H9 (cell line): ENCODE results near the gene CDYL2. TPM values are rescaled to one million over a fixed set of nuclear protein-coding genes. Genes with fewer than 3 reads are reported as not detected.

ENCODE experiments used
- DNase-seq: peaks from one replicate; pipeline ENCODE4 v3.0.0-alpha.2; 2017
- H2AFZ ChIP-seq: one replicate; pipeline ENCODE4 v1.6.1; 2013; ENCODE audit warnings: mild to moderate bottlenecking, low read length, control low read depth, moderate library complexity
- H2AK5ac ChIP-seq: 2 replicates; pipeline ENCODE4 v1.6.1; 2013; ENCODE audit warnings: low read length, control low read depth, mixed read lengths; ENCODE audit not compliant: insufficient read length
- H2BK120ac ChIP-seq: one replicate; pipeline ENCODE4 v1.6.1; 2013; ENCODE audit warnings: low read depth, mild to moderate bottlenecking, low read length, control low read depth, inconsistent platforms; ENCODE audit not compliant: poor library complexity, severe bottlenecking
- H2BK12ac ChIP-seq: 2 replicates; pipeline ENCODE4 v1.6.1; 2013; ENCODE audit warnings: low read length, control low read depth, mixed read lengths, low read depth; ENCODE audit not compliant: insufficient read length
- H2BK15ac ChIP-seq: 2 replicates; pipeline ENCODE4 v1.6.1; 2013; ENCODE audit warnings: low read depth, low read length, control low read depth
- H2BK20ac ChIP-seq: one replicate; pipeline ENCODE4 v1.6.1; 2013; ENCODE audit warnings: low read depth, mild to moderate bottlenecking, low read length, control low read depth, inconsistent platforms; ENCODE audit not compliant: poor library complexity, severe bottlenecking
- H2BK5ac ChIP-seq: 2 replicates; pipeline ENCODE4 v1.6.1; 2013; ENCODE audit warnings: low read length, control low read depth, mixed read lengths; ENCODE audit not compliant: insufficient read length
- H3K14ac ChIP-seq: 2 replicates; pipeline ENCODE4 v1.6.1; 2013; ENCODE audit warnings: low read length, control low read depth; ENCODE audit not compliant: insufficient read depth
- H3K18ac ChIP-seq: 2 replicates; pipeline ENCODE4 v1.6.1; 2013; ENCODE audit warnings: low read depth, mild to moderate bottlenecking, mixed read lengths, low read length, control low read depth; ENCODE audit not compliant: insufficient read length
- H3K23ac ChIP-seq: 2 replicates; pipeline ENCODE4 v1.6.1; 2013; ENCODE audit warnings: low read length, control low read depth, mixed read lengths, low read depth; ENCODE audit not compliant: insufficient read length
- H3K23me2 ChIP-seq: 2 replicates; pipeline ENCODE4 v1.6.1; 2013; ENCODE audit warnings: low read depth, mild to moderate bottlenecking, mixed read lengths, low read length, control low read depth; ENCODE audit not compliant: insufficient read length, poor library complexity, severe bottlenecking
- H3K27ac ChIP-seq: 2 replicates; pipeline ENCODE4 v1.5.1; 2013; ENCODE audit warnings: low read length, control low read depth, mixed read lengths, low read depth; ENCODE audit not compliant: insufficient read length
- H3K27me3 ChIP-seq: 2 replicates; pipeline ENCODE4 v1.6.1; 2013; ENCODE audit warnings: low read length, control low read depth, inconsistent platforms; ENCODE audit not compliant: insufficient read depth
- H3K4ac ChIP-seq: 2 replicates; pipeline ENCODE4 v1.6.1; 2013; ENCODE audit warnings: low read depth, mild to moderate bottlenecking, control low read depth, inconsistent platforms, low read length, moderate library complexity
- H3K4me1 ChIP-seq: 2 replicates; pipeline ENCODE4 v1.6.1; 2013; ENCODE audit warnings: low read length, control low read depth, inconsistent platforms; ENCODE audit not compliant: insufficient read depth
- H3K4me2 ChIP-seq: 2 replicates; pipeline ENCODE4 v1.6.1; 2013; ENCODE audit warnings: low read length, control low read depth, mixed read lengths; ENCODE audit not compliant: insufficient read length, insufficient read depth
- H3K56ac ChIP-seq: 2 replicates; pipeline ENCODE4 v1.6.1; 2013; ENCODE audit warnings: low read depth, mild to moderate bottlenecking, mixed read lengths, low read length, control low read depth; ENCODE audit not compliant: insufficient read length
- H3K79me1 ChIP-seq: 2 replicates; pipeline ENCODE4 v1.6.1; 2013; ENCODE audit warnings: low read depth, mild to moderate bottlenecking, moderate library complexity, low read length, control low read depth, inconsistent platforms; ENCODE audit not compliant: insufficient read depth, poor library complexity, severe bottlenecking
- H3K79me2 ChIP-seq: 2 replicates; pipeline ENCODE4 v1.6.1; 2013; ENCODE audit warnings: low read length, control low read depth, inconsistent platforms; ENCODE audit not compliant: insufficient read depth
- H3K9ac ChIP-seq: 2 replicates; pipeline ENCODE4 v1.6.1; 2013; ENCODE audit warnings: low read length, control low read depth, mixed read lengths; ENCODE audit not compliant: insufficient read length; ENCODE audit errors: extremely low read depth
- H3K9me3 ChIP-seq: one replicate; pipeline ENCODE4 v1.6.1; 2013; ENCODE audit warnings: low read depth, low read length, inconsistent platforms; ENCODE audit not compliant: control insufficient read depth
- H3T11ph ChIP-seq: one replicate; pipeline ENCODE4 v1.6.1; 2013; ENCODE audit warnings: mild to moderate bottlenecking, low read length, control low read depth, inconsistent platforms
- H4K20me1 ChIP-seq: one replicate; pipeline ENCODE4 v1.6.1; 2013; ENCODE audit not compliant: control insufficient read depth, insufficient read length, insufficient read depth
- H4K5ac ChIP-seq: 2 replicates; pipeline ENCODE4 v1.6.1; 2013; ENCODE audit warnings: low read depth, mild to moderate bottlenecking, mixed read lengths, low read length, control low read depth; ENCODE audit not compliant: insufficient read length
- H4K8ac ChIP-seq: replicated peaks from 2 replicates; pipeline ENCODE4 v1.6.1; 2013; ENCODE audit warnings: low read length, control low read depth, mixed read lengths, low read depth; ENCODE audit not compliant: insufficient read length
- H4K91ac ChIP-seq: 2 replicates; pipeline ENCODE4 v1.6.1; 2013; ENCODE audit warnings: low read depth, mild to moderate bottlenecking, moderate library complexity, mixed read lengths, low read length, control low read depth; ENCODE audit not compliant: insufficient read length
- H3K27ac Mint-ChIP-seq, 3 experiments: 2 replicates in 2 of 3; 3 replicates in 1 of 3; pipeline ENCODE4 v1.8.0; 2020 to 2021; ENCODE audit warnings: mixed read lengths in 3 of 3, mild to moderate bottlenecking in 1 of 3, moderate library complexity in 1 of 3
- H3K27me3 Mint-ChIP-seq: 2 replicates; pipeline ENCODE4 v1.8.0; 2021; ENCODE audit warnings: low read depth, mild to moderate bottlenecking, moderate library complexity, mixed read lengths
- H3K36me3 Mint-ChIP-seq, 3 experiments: 2 replicates in 2 of 3; 3 replicates in 1 of 3; pipeline ENCODE4 v1.8.0; 2020 to 2021; ENCODE audit warnings: low read depth in 3 of 3, mixed read lengths in 3 of 3; ENCODE audit not compliant: insufficient read depth in 1 of 3
- H3K4me1 Mint-ChIP-seq, 2 experiments: 2 replicates each; pipeline ENCODE4 v1.8.0; 2020; ENCODE audit warnings: mixed read lengths in 2 of 2
- H3K4me3 Mint-ChIP-seq, 2 experiments: 2 replicates in 1 of 2; 3 replicates in 1 of 2; pipeline ENCODE4 v1.8.0; 2020 to 2021; ENCODE audit warnings: mild to moderate bottlenecking in 2 of 2, mixed read lengths in 2 of 2, moderate library complexity in 1 of 2
- H3K9me3 Mint-ChIP-seq, 2 experiments: 2 replicates in 1 of 2; 3 replicates in 1 of 2; pipeline ENCODE4 v1.8.0; 2020; ENCODE audit warnings: mild to moderate bottlenecking in 2 of 2, mixed read lengths in 2 of 2, moderate library complexity in 1 of 2
- WGBS: extraction: QIAGEN DNeasy Blood & Tissue Kit; methylation state at CpG from one replicate; pipeline ENCODE4 v1.1.7; 2013; ENCODE audit warnings: missing lambda C conversion rate, low lambda C conversion rate, mixed read lengths; ENCODE audit not compliant: insufficient read length; ENCODE audit errors: extremely low coverage; 5-methylcytosine and 5-hydroxymethylcytosine counted together
- total RNA-seq: library from RNA; stranded (reverse); gene quantifications from 2 replicates; pipeline ENCODE4 v1.2.1, GENCODE V29; 2021
- TF ChIP-seq, protein P1 (sequence below): fragments of 200-600 bp; sonication (generic); conservative IDR thresholded peaks from 3 replicates; pipeline ENCODE4 v1.8.0; 2021; ENCODE audit warnings: antibody characterized with exemption, mild to moderate bottlenecking

CDYL2 gene
- total RNA-seq, 1 experiment from 2014 or later = 4.2 TPM

DNA sequence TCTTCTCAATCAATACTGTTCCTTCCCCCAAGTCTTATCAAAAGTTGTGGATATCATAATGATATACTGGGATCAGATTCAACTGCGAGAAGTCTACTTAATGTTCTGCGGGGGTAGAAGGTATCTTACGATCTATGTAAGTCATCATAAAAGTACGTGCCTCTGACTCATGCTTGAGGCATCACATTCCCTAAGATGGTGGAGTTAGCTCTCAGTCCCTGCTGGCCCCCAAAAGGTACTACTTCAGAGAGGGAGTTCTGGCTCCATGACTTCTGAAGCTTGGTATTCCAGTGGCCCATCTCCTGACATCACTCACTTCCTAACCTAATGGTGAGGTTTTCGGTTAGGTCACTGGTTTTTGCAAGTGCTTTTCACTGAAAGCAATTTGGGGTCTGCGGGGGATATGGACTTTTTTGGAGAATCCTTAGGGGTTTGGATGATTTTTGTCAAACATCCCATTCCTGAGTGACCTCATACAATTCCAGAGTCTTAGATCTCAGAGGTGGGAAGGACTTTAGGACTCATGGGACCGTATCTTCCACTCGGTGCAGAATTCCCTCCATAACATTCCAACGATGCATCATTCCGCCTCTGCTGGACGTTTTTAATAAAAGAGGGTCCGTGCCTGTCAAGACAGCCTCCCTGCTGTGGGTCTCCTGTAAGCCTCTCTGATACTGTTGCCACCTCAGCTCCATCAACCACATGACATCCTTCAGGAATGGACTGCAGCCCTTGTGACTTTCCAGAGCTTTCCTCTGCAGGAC lies 189.3 kb downstream of the CDYL2 start:
- TF ChIP-seq, protein P1, sequence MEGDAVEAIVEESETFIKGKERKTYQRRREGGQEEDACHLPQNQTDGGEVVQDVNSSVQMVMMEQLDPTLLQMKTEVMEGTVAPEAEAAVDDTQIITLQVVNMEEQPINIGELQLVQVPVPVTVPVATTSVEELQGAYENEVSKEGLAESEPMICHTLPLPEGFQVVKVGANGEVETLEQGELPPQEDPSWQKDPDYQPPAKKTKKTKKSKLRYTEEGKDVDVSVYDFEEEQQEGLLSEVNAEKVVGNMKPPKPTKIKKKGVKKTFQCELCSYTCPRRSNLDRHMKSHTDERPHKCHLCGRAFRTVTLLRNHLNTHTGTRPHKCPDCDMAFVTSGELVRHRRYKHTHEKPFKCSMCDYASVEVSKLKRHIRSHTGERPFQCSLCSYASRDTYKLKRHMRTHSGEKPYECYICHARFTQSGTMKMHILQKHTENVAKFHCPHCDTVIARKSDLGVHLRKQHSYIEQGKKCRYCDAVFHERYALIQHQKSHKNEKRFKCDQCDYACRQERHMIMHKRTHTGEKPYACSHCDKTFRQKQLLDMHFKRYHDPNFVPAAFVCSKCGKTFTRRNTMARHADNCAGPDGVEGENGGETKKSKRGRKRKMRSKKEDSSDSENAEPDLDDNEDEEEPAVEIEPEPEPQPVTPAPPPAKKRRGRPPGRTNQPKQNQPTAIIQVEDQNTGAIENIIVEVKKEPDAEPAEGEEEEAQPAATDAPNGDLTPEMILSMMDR = no peak
- Histone ChIP-seq H4K5ac (no peak overlapping the region), H3K27me3 (no peaks in the 10 kb centered on the region), H3K27ac (no peak overlapping the region), H3K18ac (no peak overlapping the region), H2BK12ac (no peak overlapping the region), H2AK5ac (no peak overlapping the region), H3K14ac (no peak overlapping the region), H2AFZ (no peak overlapping the region), H4K8ac (no peak overlapping the region), H3K4me2 (no peak overlapping the region), H3K4ac (no peak overlapping the region), H3K9me3 (no peaks in the 10 kb centered on the region), H3K56ac (no peak overlapping the region), H3K4me1 (no peaks in the 10 kb centered on the region; the same call in 1 of the 2 replicates), H2BK120ac (no peak overlapping the region), H3K79me2 (no peaks in the 10 kb centered on the region), H3K23ac (no peak overlapping the region), H3K79me1 (no peaks in the 10 kb centered on the region), H4K91ac (no peak overlapping the region), H4K20me1 (no peaks in the 10 kb centered on the region), H3K23me2 (no peaks in the 10 kb centered on the region), H3T11ph (no peak overlapping the region), H2BK20ac (no peak overlapping the region), H2BK15ac (no peak overlapping the region), H3K9ac (no peak overlapping the region), H2BK5ac (no peak overlapping the region)
- no peak for DNase-seq
- Mint-ChIP-seq H3K4me3 (no peak overlapping the region), H3K27ac (no peak overlapping the region), H3K9me3 (peaks cover 2 to 25% of the 10 kb centered on the region in 2 experiments; a peak in 4 of 5 replicates), H3K36me3 (peaks cover 0 to 3% (median 0%) of the 10 kb centered on the region in 3 experiments; a peak in 2 of 7 replicates), H3K4me1 (peaks cover under 1 to 4% of the 10 kb centered on the region in 2 experiments), H3K27me3 (no peaks in the 10 kb centered on the region; the same call in none of the 2 replicates)
- no CpG with 5 or more reads among the region's 12 CpGs for WGBS
